HFFc6 (cell line): ENCODE data around the gene UBL4A. TPM values are rescaled to one million over a fixed set of nuclear protein-coding genes. Genes with fewer than 3 reads are reported as not detected.

Experiments
- DNase-seq: peaks from one replicate; pipeline ENCODE4 v3.0.0-alpha.2; 2018
- H3K27ac Mint-ChIP-seq: 2 replicates; pipeline ENCODE4 v1.8.0; 2020; ENCODE audit warnings: mild to moderate bottlenecking, mixed read lengths
- H3K27me3 Mint-ChIP-seq: 2 replicates; pipeline ENCODE4 v1.8.0; 2021; ENCODE audit warnings: mild to moderate bottlenecking, moderate library complexity, mixed read lengths; ENCODE audit not compliant: insufficient read depth
- H3K36me3 Mint-ChIP-seq: 2 replicates; pipeline ENCODE4 v1.8.0; 2021; ENCODE audit warnings: low read depth, mixed read lengths
- H3K4me1 Mint-ChIP-seq: 2 replicates; pipeline ENCODE4 v1.8.0; 2020; ENCODE audit warnings: low read depth, mixed read lengths
- H3K4me3 Mint-ChIP-seq: 2 replicates; pipeline ENCODE4 v1.8.0; 2020; ENCODE audit warnings: mild to moderate bottlenecking, moderate library complexity, mixed read lengths
- H3K9me3 Mint-ChIP-seq: 2 replicates; pipeline ENCODE4 v1.8.0; 2020; ENCODE audit warnings: mild to moderate bottlenecking, mixed read lengths
- total RNA-seq, 6 experiments: library from RNA; stranded (reverse); fragmentation: NEBNext Ultra II Directional; extraction: Animal tissue kit (Norgen Biotek cat#: 25700); gene quantifications; 2 replicates in 1 of 6; 3 replicates in 5 of 6; pipeline ENCODE4 v1.2.3, GENCODE V29; 2021
- TF ChIP-seq, protein P1 (sequence below): fragments of 200-600 bp; sonication (generic); IDR thresholded peaks from 2 replicates; pipeline ENCODE4 v1.5.0; 2021; ENCODE audit warnings: antibody characterized with exemption, mild to moderate bottlenecking

Gene UBL4A
- total RNA-seq, 6 experiments from 2014 or later, result 26.7 to 31.6 (median 29.7) TPM

DNA sequence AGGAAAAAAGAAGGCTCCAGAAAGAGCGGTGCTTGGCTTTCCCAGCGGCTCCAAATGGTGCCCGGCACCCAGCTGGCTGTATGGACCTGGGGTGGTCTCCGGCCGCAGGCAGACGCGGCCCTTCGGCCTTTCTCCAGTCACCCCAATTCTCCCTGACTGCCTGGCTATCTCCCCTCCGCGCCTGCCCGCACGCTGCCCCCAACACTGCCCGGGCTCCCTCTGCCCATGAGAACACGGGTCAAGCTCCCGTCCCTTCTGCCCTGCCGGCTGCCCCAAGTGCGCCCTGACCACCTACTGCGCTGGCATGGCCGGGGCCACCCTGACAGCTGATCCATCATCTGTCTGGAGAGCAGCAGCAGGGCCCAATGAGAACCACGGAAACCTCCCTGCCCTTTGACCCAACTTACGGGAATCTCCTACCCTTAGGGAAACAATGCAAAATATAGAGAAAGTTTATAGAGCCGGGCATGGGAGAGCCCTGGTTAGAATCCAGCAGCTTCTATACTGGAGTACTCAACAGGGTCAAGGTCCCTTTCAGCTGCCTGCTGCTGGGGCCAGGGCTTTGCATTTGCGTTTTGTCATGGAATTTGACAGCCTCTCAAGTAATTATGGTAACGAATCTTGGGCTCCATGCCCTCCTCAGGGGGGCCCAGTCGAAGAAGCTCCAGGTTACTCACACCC is 30.8 kb upstream of the UBL4A start:
- Mint-ChIP-seq H3K27ac (no peak overlapping the region), H3K4me1 (peaks cover 18% of the 10 kb centered on the region), H3K4me3 (no peak overlapping the region), H3K9me3 (no peaks in the 10 kb centered on the region), H3K36me3 (peaks cover 11% of the 10 kb centered on the region), H3K27me3 (no peaks in the 10 kb centered on the region; the same call in 1 of the 2 replicates)
- DNase-seq, result no peak
- TF ChIP-seq, protein P1, sequence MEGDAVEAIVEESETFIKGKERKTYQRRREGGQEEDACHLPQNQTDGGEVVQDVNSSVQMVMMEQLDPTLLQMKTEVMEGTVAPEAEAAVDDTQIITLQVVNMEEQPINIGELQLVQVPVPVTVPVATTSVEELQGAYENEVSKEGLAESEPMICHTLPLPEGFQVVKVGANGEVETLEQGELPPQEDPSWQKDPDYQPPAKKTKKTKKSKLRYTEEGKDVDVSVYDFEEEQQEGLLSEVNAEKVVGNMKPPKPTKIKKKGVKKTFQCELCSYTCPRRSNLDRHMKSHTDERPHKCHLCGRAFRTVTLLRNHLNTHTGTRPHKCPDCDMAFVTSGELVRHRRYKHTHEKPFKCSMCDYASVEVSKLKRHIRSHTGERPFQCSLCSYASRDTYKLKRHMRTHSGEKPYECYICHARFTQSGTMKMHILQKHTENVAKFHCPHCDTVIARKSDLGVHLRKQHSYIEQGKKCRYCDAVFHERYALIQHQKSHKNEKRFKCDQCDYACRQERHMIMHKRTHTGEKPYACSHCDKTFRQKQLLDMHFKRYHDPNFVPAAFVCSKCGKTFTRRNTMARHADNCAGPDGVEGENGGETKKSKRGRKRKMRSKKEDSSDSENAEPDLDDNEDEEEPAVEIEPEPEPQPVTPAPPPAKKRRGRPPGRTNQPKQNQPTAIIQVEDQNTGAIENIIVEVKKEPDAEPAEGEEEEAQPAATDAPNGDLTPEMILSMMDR, result no peak

DNA sequence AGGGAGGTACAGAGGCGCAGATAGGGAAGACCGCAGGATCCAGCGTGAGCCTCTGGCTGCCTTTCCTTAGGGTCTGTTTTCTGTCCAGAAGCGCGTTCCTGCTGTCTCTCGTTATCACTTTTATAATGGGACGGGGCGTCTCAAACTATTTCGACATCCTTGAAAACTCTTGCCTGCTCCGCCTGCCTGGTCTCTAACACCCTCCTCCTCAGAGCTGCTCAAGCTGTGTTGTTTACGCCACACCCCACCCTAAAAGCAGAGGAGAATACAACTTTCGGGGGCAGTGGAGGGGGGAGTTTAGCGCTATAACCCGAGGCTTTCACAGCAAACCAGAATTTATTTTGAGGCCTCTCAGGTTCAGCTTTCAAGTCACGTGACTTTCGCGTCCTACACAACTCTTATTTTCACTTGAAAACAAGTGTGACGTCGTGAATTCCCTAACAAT is 30.3 kb upstream of the UBL4A start:
- H3K27ac Mint-ChIP-seq, result peak overlapping the region; percentile 83
- no peak for DNase-seq
- H3K9me3 Mint-ChIP-seq, result no peaks in the 10 kb centered on the region
- peaks cover 11% of the 10 kb centered on the region for H3K36me3 Mint-ChIP-seq
- H3K27me3 Mint-ChIP-seq, result no peaks in the 10 kb centered on the region
- TF ChIP-seq, protein P1, result no peak
- H3K4me1 Mint-ChIP-seq, result peaks cover 18% of the 10 kb centered on the region
- peak overlapping the region; percentile 84 for H3K4me3 Mint-ChIP-seq

DNA sequence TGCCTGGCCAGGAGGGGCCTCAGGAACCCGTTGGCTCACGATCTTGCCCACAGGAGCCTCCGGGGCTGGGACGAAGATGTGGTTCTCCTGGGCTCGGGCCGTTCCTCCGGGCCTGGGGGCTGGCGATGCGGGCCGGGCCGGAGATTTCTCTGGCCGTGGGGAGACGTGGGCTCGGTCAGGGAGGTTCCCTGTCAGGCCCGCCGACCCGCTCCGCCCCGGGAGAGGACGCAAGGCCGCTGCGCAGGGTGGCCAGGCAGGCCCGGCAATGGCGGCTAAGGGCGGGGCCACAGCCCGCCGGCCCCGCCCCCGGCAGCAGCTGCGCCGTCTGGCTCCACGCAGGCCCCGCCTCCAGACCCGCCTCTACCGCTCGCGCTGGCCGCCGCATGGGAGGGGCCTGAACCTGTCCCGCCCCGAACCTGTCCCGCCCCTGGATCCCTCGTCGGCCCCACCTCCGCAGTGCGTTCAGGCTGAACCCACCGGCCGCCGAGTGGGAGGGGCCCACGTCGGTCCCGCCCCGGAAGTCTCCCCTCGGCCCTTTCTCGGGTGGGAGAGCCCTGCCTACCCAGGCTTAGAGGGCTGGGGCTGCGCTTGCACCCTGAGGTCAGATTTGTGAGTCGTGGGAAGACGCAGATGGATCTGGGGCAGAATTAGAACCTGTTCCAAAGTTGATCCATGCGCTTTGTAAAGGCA is 29.7 kb upstream of the UBL4A start, which contains the start of gene FAM3A:
TSS of gene FAM3A (minus strand) at position 267 of the 690 bp plus-strand sequence. CDS start 460 bp downstream, outside the sequence.
- peak; percentile 81 for DNase-seq
- H3K9me3 Mint-ChIP-seq, result no peaks in the 10 kb centered on the region
- peak within 1 kb of the TSS; percentile 83 for H3K27ac Mint-ChIP-seq
- peaks cover 12% of the 10 kb centered on the region for H3K36me3 Mint-ChIP-seq
- TF ChIP-seq, protein P1, result no peak
- peak within 1 kb of the TSS; percentile 90 for H3K4me3 Mint-ChIP-seq
- H3K4me1 Mint-ChIP-seq, result peaks cover 18% of the 10 kb centered on the region
- no peaks in the 10 kb centered on the region for H3K27me3 Mint-ChIP-seq

DNA sequence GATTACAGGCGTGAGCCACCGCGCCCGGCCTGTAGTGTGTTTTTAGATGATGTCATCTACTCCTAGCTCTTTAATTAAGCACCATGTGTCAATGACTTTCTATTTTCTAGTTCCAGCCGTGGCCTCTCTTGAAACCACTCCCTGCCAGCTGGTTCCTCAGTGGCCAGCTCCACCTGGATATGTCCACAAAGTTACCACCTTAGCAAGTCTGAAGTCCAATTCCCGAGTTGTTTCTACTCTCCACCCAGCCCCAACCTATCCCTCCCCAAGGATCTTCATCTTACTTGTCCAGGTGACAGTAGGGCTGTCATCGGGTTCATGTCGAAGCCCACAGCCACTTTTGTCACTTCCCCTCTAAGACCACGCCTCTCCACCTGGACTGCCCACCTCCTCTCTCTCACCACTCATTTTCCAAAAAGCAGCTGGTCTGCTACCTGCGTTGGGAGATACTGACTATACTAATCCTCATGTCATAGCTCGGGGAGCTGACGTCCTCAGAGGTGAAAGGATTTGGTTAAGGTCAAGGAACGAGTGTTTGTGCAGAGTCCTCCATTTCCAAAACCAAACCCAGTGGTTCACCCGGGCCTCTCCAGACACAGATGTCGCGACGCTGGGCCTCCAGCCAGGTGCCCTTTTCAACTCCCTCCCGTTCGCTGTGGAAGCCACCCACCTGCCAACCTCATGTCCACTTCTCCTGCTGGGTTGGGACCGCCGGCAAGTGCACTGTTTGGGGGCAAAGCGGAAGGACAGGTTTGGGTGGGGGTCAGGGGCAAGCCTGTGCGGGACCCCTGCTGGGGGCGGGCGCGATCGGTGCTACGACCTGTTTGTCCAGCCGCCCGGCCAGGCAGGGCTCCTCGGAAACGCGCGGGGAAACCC is 28.9 kb upstream of the UBL4A start:
- TF ChIP-seq, protein P1, result no peak
- peaks cover 17% of the 10 kb centered on the region for H3K36me3 Mint-ChIP-seq
- DNase-seq, result no peak
- peak overlapping the region; percentile 50 for H3K27ac Mint-ChIP-seq
- peaks cover 18% of the 10 kb centered on the region for H3K4me1 Mint-ChIP-seq
- H3K4me3 Mint-ChIP-seq, result peak overlapping the region; percentile 90
- no peaks in the 10 kb centered on the region for H3K9me3 Mint-ChIP-seq
- no peaks in the 10 kb centered on the region for H3K27me3 Mint-ChIP-seq

DNA sequence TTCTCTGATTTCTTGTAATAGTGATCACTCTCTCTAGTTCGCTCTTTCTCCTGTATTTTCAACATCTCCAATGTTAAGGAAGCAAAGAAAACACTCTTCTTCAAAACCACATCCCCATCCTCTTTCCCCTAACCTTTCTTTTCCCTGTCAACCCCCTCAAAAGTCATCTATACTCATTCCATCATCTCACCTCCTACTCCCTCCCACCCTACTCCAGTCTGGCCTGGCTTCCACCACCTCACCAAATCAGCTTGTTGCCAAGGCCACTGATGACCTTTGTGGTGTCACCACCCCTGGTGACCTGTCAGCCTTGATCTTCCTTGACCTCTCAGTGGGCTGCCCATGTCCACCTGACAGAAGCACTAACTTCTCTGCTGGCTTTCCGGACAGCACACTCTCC is 27.3 kb upstream of the UBL4A start:
- Mint-ChIP-seq H3K4me1 (peaks cover 18% of the 10 kb centered on the region), H3K36me3 (peaks cover 25% of the 10 kb centered on the region), H3K9me3 (no peaks in the 10 kb centered on the region), H3K27ac (no peak overlapping the region), H3K4me3 (peak overlapping the region; percentile 11; the same call in 1 of the 2 replicates), H3K27me3 (no peaks in the 10 kb centered on the region)
- DNase-seq, result no peak
- TF ChIP-seq, protein P1, result no peak
